GM19025 (cell line): ENCODE results near the gene SMARCE1.
"Not testable (repeated sequence)": the region's sequence is repeated elsewhere in the genome, so short reads cannot be mapped to it uniquely, and the experiment has no call there.

Experiments
- ATAC-seq: cut with Tn5 transposase; IDR thresholded peaks from one replicate; pipeline ENCODE4 v1.9.1; 2021; ENCODE audit warnings: mild to moderate bottlenecking, low read depth, moderate library complexity; ENCODE audit not compliant: unreplicated experiment

Gene SMARCE1

GRCh38 chr17:40590742-40591141, 56.9 kb downstream of the SMARCE1 start:
- no peak for ATAC-seq

- ATAC-seq, result no peak
Measured at GRCh38 chr17:40588552-40588951, 59.1 kb downstream of the SMARCE1 start.

GRCh38 chr17:40586264-40586663, 61.4 kb downstream of the SMARCE1 start:
- ATAC-seq, result not testable (repeated sequence)

- ATAC-seq, result not testable (repeated sequence)
Measured at GRCh38 chr17:40584950-40585349, 62.7 kb downstream of the SMARCE1 start.

GRCh38 chr17:40582328-40582901, 65.2 kb downstream of the SMARCE1 start:
- peak; percentile 76 for ATAC-seq

GRCh38 chr17:40580140-40580539, 67.5 kb downstream of the SMARCE1 start:
- no peak for ATAC-seq

GRCh38 chr17:40579471-40579870, 68.1 kb downstream of the SMARCE1 start:
- no peak for ATAC-seq

GRCh38 chr17:40577611-40578065, 70.0 kb downstream of the SMARCE1 start:
- no peak for ATAC-seq

GRCh38 chr17:40576113-40576740, 71.4 kb downstream of the SMARCE1 start:
- ATAC-seq, result no peak
